ENCODE results near the gene CLCN4.

Gene CLCN4

GRCh38 chrX:10111364-10112148 is 45.2 kb upstream of the CLCN4 start:
- no peak for DNase-seq (ENCODE audit: extremely low read depth, low read depth)
- no peak overlapping the region for H3K4me3 ChIP-seq (replicated peaks; ENCODE audit: low read depth, low read length)
- no peak for TF ChIP-seq CTCF (IDR thresholded peaks at IDR 0.05; ENCODE audit: low read depth, low read length, missing control alignments)

GRCh38 chrX:10112510-10112909 is 44.3 kb upstream of the CLCN4 start:
- no peak for DNase-seq (ENCODE audit: extremely low read depth, low read depth)
- TF ChIP-seq CTCF (IDR thresholded peaks at IDR 0.05; ENCODE audit: low read depth, low read length, missing control alignments): no peak
- no peak overlapping the region for H3K4me3 ChIP-seq (replicated peaks; ENCODE audit: low read depth, low read length)

GRCh38 chrX:10115082-10115481 is 41.7 kb upstream of the CLCN4 start:
- DNase-seq (ENCODE audit: extremely low read depth, low read depth): no peak
- H3K4me3 ChIP-seq (replicated peaks; ENCODE audit: low read depth, low read length): no peak overlapping the region
- no peak for TF ChIP-seq CTCF (IDR thresholded peaks at IDR 0.05; ENCODE audit: low read depth, low read length, missing control alignments)

- DNase-seq (ENCODE audit: extremely low read depth, low read depth): no peak
- H3K4me3 ChIP-seq (replicated peaks; ENCODE audit: low read depth, low read length): no peak overlapping the region
- no peak for TF ChIP-seq CTCF (IDR thresholded peaks at IDR 0.05; ENCODE audit: low read depth, low read length, missing control alignments)
These were observed 39.5 kb upstream of the CLCN4 start for GRCh38 chrX:10117301-10117700.

GRCh38 chrX:10117864-10118377 is 38.9 kb upstream of the CLCN4 start:
- DNase-seq (ENCODE audit: extremely low read depth, low read depth): no peak
- H3K4me3 ChIP-seq (replicated peaks; ENCODE audit: low read depth, low read length): no peak overlapping the region
- no peak for TF ChIP-seq CTCF (IDR thresholded peaks at IDR 0.05; ENCODE audit: low read depth, low read length, missing control alignments)

GRCh38 chrX:10118530-10118929 is 38.2 kb upstream of the CLCN4 start:
- H3K4me3 ChIP-seq (replicated peaks; ENCODE audit: low read depth, low read length): no peak overlapping the region
- TF ChIP-seq CTCF (IDR thresholded peaks at IDR 0.05; ENCODE audit: low read depth, low read length, missing control alignments): no peak
- DNase-seq (ENCODE audit: extremely low read depth, low read depth): no peak

All from HFF-Myc (cell line).